ENCODE data around the gene IKZF4. TPM values are rescaled to one million over a fixed set of nuclear protein-coding genes. Genes with fewer than 3 reads are reported as not detected.

IKZF4 gene
- total RNA-seq, 1 experiment from 2014 or later: 13.6 TPM

DNA sequence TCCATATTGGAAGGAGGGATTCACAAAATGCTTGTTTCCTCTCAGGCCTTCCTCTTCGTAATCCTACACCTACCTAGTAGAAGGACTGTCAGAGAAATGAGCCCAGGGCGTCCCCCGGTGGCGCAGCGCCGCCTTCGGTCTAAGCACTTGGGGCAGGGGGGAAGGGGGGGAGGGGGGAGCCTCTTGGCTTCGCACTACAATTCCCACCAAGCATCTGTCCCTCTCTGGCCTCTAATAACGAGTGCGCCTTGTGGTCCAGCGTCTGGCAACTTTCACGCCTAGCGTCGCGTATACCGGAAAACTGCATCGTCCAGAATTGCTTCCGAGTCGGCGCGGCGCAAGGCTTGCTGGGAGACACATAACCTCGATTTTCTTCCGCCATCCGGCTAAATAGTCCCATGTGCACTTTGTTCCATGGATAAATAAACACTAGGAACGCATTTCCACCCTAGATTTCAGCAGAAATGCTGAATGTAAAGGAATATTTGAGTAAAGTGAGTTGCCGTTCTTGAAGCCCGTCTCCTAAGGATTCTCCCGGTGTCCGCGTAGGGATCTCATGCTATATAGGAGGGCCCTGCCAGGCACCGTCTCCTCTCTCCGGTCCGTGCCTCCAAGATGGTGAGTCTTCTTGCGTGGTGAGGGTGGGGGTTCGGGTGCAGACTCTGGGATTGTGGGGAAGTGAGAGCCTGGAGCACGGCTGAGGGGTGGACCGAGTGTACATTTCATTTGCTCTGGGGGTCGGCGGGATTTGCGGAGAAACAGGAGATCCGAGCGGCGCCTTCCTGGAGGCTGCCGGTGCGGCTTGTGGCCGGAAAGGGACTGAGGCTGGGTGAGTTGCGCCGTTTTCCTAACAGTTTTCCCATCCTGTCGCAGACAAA lies 20.9 kb downstream of the IKZF4 start, which contains the start of gene RPS26 (continued):
- TF ChIP-seq, protein P1, sequence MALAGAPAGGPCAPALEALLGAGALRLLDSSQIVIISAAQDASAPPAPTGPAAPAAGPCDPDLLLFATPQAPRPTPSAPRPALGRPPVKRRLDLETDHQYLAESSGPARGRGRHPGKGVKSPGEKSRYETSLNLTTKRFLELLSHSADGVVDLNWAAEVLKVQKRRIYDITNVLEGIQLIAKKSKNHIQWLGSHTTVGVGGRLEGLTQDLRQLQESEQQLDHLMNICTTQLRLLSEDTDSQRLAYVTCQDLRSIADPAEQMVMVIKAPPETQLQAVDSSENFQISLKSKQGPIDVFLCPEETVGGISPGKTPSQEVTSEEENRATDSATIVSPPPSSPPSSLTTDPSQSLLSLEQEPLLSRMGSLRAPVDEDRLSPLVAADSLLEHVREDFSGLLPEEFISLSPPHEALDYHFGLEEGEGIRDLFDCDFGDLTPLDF (CRISPR knock-in tag; IDR thresholded peaks at IDR 0.05): no peak
- TF ChIP-seq KAT7 (CRISPR knock-in tag; IDR thresholded peaks at IDR 0.05; ENCODE audit: borderline replicate concordance) (no peak), NFE2L1 (CRISPR knock-in tag; IDR thresholded peaks at IDR 0.05) (peak; percentile 54; the same call in 1 of the 2 replicates), ZNF219 (CRISPR knock-in tag; IDR thresholded peaks at IDR 0.05; ENCODE audit: borderline replicate concordance) (no peak), IRF2 (CRISPR knock-in tag; IDR thresholded peaks at IDR 0.05; ENCODE audit: borderline replicate concordance, low read depth) (no peak), TCF7 (CRISPR knock-in tag; IDR thresholded peaks at IDR 0.05; ENCODE audit: low read depth) (no peak), RORB (CRISPR knock-in tag; IDR thresholded peaks at IDR 0.05) (no peak), SOX15 (CRISPR knock-in tag; IDR thresholded peaks at IDR 0.05) (no peak), ATF1 (CRISPR knock-in tag; IDR thresholded peaks at IDR 0.05) (no peak), ZBTB21 (CRISPR knock-in tag; IDR thresholded peaks at IDR 0.05; ENCODE audit: borderline replicate concordance) (no peak), ZNF423 (CRISPR knock-in tag; IDR thresholded peaks at IDR 0.05) (no peak), ZNF232 (CRISPR knock-in tag; IDR thresholded peaks at IDR 0.05) (no peak), NFYB (CRISPR knock-in tag; conservative IDR thresholded peaks at IDR 0.05; ENCODE audit: low read depth) (no peak), MXD4 (CRISPR knock-in tag; IDR thresholded peaks at IDR 0.05; ENCODE audit: borderline replicate concordance) (no peak), CREB1 (CRISPR knock-in tag; IDR thresholded peaks at IDR 0.05) (no peak), ESRRA (CRISPR knock-in tag; IDR thresholded peaks at IDR 0.05; ENCODE audit: borderline replicate concordance) (no peak)
- TF ChIP-seq, protein P2, sequence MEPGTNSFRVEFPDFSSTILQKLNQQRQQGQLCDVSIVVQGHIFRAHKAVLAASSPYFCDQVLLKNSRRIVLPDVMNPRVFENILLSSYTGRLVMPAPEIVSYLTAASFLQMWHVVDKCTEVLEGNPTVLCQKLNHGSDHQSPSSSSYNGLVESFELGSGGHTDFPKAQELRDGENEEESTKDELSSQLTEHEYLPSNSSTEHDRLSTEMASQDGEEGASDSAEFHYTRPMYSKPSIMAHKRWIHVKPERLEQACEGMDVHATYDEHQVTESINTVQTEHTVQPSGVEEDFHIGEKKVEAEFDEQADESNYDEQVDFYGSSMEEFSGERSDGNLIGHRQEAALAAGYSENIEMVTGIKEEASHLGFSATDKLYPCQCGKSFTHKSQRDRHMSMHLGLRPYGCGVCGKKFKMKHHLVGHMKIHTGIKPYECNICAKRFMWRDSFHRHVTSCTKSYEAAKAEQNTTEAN (CRISPR knock-in tag; IDR thresholded peaks at IDR 0.05): no peak
- TF ChIP-seq, protein P3, sequence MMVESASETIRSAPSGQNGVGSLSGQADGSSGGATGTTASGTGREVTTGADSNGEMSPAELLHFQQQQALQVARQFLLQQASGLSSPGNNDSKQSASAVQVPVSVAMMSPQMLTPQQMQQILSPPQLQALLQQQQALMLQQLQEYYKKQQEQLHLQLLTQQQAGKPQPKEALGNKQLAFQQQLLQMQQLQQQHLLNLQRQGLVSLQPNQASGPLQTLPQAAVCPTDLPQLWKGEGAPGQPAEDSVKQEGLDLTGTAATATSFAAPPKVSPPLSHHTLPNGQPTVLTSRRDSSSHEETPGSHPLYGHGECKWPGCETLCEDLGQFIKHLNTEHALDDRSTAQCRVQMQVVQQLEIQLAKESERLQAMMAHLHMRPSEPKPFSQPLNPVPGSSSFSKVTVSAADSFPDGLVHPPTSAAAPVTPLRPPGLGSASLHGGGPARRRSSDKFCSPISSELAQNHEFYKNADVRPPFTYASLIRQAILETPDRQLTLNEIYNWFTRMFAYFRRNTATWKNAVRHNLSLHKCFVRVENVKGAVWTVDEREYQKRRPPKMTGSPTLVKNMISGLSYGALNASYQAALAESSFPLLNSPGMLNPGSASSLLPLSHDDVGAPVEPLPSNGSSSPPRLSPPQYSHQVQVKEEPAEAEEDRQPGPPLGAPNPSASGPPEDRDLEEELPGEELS (CRISPR knock-in tag; IDR thresholded peaks at IDR 0.05): peak; percentile 72
- TF ChIP-seq, protein P4, sequence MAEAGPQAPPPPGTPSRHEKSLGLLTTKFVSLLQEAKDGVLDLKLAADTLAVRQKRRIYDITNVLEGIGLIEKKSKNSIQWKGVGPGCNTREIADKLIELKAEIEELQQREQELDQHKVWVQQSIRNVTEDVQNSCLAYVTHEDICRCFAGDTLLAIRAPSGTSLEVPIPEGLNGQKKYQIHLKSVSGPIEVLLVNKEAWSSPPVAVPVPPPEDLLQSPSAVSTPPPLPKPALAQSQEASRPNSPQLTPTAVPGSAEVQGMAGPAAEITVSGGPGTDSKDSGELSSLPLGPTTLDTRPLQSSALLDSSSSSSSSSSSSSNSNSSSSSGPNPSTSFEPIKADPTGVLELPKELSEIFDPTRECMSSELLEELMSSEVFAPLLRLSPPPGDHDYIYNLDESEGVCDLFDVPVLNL (CRISPR knock-in tag; IDR thresholded peaks at IDR 0.05; ENCODE audit: borderline replicate concordance, low read depth): no peak
- TF ChIP-seq, protein P5, sequence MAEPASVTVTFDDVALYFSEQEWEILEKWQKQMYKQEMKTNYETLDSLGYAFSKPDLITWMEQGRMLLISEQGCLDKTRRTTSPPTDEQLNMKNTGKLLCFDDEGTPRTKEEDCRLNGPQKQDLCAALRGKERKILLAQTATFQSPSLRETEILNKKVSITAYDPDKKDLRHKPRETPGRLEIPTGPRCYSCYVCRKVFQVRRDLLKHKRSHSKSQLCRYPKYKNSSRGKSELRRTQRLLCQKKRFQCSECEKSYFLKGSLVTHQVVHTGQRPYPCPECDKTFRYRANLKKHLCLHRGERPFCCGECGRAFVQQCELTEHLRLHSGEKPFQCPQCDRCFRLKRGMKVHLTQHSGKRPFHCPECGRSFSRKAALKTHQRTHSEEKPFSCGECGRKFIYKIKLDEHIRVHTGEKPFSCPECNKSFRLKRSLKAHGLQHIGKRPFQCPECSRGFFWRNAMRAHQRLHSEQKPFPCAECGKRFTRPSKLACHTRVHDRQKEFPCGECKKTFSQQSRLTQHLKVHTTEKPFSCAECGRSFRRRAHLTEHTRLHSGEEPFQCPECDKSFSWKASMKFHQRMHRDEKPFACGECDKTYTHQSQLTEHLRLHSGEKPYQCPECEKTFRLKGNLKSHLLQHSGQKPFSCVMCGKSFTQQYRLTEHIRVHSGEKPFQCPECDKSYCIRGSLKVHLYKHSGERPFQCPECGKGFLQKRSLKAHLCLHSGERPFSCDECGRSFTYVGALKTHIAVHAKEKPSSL (CRISPR knock-in tag; conservative IDR thresholded peaks at IDR 0.05): no peak
- TF ChIP-seq, protein P6, sequence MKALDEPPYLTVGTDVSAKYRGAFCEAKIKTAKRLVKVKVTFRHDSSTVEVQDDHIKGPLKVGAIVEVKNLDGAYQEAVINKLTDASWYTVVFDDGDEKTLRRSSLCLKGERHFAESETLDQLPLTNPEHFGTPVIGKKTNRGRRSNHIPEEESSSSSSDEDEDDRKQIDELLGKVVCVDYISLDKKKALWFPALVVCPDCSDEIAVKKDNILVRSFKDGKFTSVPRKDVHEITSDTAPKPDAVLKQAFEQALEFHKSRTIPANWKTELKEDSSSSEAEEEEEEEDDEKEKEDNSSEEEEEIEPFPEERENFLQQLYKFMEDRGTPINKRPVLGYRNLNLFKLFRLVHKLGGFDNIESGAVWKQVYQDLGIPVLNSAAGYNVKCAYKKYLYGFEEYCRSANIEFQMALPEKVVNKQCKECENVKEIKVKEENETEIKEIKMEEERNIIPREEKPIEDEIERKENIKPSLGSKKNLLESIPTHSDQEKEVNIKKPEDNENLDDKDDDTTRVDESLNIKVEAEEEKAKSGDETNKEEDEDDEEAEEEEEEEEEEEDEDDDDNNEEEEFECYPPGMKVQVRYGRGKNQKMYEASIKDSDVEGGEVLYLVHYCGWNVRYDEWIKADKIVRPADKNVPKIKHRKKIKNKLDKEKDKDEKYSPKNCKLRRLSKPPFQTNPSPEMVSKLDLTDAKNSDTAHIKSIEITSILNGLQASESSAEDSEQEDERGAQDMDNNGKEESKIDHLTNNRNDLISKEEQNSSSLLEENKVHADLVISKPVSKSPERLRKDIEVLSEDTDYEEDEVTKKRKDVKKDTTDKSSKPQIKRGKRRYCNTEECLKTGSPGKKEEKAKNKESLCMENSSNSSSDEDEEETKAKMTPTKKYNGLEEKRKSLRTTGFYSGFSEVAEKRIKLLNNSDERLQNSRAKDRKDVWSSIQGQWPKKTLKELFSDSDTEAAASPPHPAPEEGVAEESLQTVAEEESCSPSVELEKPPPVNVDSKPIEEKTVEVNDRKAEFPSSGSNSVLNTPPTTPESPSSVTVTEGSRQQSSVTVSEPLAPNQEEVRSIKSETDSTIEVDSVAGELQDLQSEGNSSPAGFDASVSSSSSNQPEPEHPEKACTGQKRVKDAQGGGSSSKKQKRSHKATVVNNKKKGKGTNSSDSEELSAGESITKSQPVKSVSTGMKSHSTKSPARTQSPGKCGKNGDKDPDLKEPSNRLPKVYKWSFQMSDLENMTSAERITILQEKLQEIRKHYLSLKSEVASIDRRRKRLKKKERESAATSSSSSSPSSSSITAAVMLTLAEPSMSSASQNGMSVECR (CRISPR knock-in tag; IDR thresholded peaks at IDR 0.05; ENCODE audit: borderline replicate concordance): peak; percentile 74; the same call in 1 of the 2 replicates
- TF ChIP-seq, protein P7, sequence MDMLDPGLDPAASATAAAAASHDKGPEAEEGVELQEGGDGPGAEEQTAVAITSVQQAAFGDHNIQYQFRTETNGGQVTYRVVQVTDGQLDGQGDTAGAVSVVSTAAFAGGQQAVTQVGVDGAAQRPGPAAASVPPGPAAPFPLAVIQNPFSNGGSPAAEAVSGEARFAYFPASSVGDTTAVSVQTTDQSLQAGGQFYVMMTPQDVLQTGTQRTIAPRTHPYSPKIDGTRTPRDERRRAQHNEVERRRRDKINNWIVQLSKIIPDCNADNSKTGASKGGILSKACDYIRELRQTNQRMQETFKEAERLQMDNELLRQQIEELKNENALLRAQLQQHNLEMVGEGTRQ (CRISPR knock-in tag; IDR thresholded peaks at IDR 0.05): no peak
- TF ChIP-seq, protein P8, sequence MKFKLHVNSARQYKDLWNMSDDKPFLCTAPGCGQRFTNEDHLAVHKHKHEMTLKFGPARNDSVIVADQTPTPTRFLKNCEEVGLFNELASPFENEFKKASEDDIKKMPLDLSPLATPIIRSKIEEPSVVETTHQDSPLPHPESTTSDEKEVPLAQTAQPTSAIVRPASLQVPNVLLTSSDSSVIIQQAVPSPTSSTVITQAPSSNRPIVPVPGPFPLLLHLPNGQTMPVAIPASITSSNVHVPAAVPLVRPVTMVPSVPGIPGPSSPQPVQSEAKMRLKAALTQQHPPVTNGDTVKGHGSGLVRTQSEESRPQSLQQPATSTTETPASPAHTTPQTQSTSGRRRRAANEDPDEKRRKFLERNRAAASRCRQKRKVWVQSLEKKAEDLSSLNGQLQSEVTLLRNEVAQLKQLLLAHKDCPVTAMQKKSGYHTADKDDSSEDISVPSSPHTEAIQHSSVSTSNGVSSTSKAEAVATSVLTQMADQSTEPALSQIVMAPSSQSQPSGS (CRISPR knock-in tag; IDR thresholded peaks at IDR 0.05; ENCODE audit: borderline replicate concordance, low read depth): no peak

All from WTC11 (cell line).